ENCODE measurements around the gene GPR39.

GPR39 gene

DNA sequence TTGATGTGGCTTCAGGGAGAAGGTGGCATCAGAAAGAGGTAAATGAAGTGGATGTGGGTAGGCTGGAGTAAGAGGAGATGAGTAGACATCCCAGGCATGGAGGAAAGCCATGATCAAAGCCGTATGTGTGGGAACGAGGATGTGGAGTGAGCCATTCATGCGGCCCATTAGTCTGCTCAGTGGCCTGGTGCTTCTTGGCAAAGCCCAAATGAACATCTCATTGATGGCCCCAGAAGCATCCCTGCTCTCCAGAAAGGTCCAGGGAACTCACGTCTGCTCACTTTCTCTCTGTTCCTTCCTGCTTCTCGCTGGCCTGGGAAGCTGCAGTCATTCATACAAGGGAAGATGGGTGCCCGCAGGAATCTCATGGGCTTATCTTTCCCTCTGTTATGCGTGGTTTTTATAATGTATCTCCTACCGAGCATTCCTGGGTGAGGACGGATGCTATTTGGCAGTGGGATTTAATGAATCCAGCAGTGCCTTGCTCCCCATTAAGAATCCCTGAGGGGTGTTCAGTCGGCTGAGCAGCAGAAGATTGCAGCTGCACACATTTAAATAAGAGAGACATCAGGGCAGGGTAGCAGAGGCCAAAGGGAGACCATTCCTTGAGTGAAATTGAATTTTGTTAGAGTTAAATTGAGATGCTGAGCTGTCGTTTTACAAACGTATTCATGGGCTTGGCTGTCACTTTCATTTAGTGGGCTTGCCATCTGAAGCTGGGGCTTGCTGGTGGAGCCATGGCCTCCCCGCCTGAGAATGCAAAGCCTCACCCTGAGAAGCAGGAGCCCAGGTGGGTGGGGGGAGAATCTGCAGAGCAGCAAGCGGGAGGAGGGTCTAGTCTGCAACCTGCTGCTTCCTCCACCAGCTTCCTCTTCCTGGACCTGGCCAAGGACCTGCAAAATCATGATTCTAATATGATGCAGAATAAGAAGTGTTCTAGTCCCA is 188.9 kb downstream of the GPR39 start:
- no peak for DNase-seq (ENCODE audit: low spot score)

DNA sequence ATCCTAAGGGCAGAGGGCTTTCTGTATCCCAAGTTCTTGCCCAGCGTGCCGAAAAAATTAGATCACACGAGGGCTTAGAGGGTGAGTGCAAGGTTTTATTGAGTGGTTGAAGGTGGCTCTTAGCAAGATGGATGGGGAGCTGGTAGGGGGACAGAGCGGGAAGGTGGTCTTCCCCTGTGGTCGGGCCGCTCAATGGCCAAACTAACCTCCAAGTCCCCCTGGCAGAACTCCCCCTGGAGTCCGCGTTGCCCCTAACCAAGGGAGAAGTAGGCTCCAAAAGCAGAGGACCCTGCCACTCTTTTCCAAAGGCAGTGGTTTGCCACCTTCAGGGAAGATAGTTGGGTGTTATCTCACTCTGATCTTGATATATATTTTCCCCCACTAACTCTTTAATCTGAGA is 190.0 kb downstream of the GPR39 start:
- DNase-seq (ENCODE audit: low spot score): no peak

DNA sequence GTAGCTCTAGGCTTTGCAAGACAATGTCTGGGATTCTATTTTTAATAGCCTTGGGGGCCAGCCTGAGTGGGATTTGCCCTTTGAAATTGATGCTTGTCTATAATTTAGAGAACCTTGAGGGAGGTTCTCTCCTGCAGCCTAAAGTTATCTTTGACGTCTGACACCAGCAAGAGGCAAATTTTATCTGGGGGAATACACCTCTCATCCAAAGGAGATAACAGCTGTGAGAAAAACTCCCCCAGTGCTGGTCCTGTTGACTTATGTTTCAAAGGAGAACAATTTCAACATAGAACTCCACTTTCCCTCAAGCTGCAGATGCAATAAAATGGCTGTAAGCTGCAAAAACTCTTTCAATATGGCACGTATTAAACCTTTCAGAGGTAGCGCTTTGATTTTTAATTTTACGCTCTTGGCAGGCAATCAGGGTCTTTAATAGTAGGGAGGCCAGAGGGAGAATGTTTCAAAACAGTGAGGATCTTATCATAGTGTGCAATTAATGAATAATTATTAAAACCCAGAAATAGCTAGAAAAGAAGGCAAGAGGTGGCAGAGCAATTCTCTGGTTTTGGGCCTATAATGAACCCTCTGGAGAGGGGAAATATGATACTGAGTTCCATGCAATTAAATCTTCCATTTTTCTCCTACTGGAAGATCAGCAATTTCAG is 191.0 kb downstream of the GPR39 start:
- DNase-seq (ENCODE audit: low spot score): no peak

DNA sequence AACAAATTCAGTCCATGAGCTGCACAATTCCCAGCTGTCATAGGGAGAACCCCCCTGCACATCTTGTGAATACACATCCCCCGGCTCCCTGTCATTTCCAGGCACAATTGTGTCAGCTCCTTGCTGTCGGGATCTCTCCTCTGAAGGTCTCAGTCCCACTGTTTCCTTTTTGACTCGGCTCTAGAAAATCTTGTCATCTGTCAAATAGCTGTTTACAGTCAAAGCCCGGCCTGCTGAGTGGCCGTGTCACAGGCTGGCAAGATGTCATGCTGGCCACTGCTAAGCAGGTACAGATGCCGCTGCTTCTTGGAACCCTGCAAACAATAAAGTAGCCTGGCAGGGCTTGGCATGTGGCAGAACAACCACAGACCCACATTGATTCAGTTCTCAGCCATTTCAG is 191.7 kb downstream of the GPR39 start:
- DNase-seq (ENCODE audit: low spot score): no peak

- no peak for DNase-seq (ENCODE audit: low spot score)
These were observed 192.7 kb downstream of the GPR39 start for GRCh38 chr2:132609101-132609890.

- DNase-seq (ENCODE audit: low spot score): no peak
These were observed 195.1 kb downstream of the GPR39 start for GRCh38 chr2:132611719-132612118.

DNA sequence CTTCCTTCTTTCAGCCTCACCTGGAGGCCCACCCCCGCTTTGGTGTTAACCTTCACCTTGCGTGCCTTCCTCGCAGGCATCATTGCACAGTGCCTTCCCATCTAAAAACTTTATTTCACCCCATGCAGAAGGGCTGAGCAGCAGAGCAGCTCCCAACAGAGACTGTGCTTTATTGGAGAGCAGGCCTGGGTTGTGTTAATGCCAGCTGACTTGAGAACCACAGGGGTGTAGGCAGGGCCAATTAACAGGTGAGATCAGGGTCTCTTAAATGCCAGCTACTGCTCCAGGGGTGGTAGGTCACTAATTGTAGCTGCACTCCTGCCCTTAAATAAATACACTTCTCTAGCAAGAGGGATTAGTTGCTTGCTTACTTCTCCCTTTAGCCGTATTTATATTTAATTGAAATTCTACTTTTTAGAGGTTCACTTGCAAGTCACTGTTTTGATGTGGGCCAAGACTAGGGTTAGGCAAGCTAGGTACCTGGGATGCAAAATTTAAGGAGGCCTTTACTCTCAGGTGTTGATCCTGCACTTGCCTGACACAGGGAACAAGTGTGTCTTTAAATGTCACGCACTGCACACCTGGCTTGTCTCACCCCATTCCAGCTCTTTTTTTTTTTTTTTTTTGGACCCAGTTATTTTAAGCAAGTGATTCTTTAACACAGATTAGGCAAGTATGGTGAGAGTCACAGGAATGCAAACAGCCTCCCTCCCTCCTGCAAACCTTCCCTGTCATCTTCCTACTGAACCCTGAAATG is 198.9 kb downstream of the GPR39 start:
- no peak for DNase-seq (ENCODE audit: low spot score)

DNA sequence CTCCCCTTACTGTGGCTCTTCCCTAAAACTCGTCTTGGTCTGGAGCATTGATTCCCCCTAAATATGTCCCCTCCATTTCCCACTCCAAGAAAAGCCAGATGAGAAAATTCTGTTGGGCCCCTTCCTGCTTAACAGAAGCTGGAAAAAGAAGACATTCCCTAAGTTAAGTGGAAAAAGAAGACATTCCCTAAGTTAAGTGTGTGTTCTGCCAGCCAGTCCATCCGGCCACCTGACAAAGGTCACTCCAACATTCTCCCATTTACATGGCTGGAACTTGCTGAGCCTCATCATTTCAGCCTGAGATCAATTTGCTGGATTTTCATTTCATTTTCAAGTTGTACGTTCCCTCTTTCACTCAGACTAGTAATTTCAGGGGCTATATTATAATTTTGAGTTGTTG is 201.4 kb downstream of the GPR39 start:
- DNase-seq (ENCODE audit: low spot score): no peak

DNA sequence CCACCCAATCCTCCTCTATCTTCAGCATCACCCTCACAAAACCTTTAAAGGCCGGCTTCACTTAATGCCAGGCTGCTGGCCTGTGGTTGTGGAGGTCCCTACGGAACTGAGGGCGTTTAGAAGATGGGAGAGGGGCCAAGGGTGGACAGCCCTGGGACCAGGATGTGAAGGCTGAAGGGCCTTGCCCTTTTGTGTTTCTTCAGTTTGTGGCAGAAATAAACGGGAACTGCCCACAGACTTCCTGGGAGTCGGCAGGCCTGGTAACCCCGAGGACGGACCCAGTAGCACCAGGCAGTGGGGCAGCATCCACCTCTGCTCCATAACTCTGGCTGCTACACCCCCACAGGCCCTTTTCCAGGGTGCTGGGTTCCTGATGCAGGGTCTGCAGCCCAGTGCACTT is 202.1 kb downstream of the GPR39 start:
- DNase-seq (ENCODE audit: low spot score): no peak

GRCh38 chr2:132620115-132620514 is 203.5 kb downstream of the GPR39 start:
- DNase-seq (ENCODE audit: low spot score): no peak

GRCh38 chr2:132621131-132621875 is 204.7 kb downstream of the GPR39 start:
- DNase-seq (ENCODE audit: low spot score): no peak

GRCh38 chr2:132623096-132623839 is 206.7 kb downstream of the GPR39 start:
- DNase-seq (ENCODE audit: low spot score): no peak

GRCh38 chr2:132627536-132627935 is 210.9 kb downstream of the GPR39 start:
- no peak for DNase-seq (ENCODE audit: low spot score)

DNA sequence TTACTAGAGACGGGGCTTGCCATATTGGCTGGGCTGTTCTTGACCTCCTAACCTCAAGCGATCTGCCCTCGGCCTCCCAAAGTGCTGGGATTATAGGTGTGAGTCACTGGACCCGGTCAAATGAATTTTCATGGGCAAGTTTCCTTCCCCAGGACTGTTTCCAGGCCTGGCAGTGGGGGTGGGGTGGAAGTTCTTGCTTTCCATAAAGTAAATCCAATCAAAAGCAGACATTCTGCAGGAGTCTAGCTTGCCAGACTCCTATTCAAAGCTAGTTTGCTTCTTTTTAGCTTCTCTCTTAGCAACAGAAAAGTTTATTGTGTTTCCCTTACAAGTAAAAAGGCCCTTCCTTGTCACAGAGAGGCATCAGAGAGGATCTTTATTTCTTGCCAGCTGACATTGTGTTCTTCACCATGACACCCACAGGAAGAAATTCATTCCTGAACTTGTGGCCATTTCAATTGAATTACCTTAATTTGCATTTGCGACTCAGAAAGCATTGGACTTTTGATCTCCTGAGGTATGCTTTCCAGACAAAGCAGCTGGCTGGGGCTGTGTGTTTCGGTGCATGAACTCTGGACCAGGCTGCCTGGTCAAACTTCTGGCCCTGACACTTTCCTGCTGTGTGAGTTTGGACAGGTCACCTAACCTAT is 215.5 kb downstream of the GPR39 start:
- no peak for DNase-seq (ENCODE audit: low spot score)

DNA sequence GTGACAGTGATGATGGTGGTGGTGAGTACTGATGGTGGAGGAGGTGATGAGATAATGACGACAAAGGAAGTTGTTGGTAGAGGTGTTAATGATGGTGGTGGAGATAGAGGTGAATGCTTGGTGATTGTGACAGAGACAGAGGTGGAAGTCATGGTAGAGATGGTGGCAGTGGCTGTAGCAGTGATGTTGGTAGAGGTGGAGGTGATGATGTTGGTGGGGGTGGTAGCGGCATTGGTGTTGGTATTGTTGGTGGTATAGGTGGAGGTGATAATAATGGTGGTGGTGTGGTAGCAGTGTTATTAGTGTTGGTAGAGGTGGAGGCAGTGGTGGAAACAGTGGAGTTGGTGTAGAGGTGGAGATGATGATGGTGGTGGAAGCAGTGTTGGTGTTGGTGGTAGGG is 217.0 kb downstream of the GPR39 start:
- no peak for DNase-seq (ENCODE audit: low spot score)

DNA sequence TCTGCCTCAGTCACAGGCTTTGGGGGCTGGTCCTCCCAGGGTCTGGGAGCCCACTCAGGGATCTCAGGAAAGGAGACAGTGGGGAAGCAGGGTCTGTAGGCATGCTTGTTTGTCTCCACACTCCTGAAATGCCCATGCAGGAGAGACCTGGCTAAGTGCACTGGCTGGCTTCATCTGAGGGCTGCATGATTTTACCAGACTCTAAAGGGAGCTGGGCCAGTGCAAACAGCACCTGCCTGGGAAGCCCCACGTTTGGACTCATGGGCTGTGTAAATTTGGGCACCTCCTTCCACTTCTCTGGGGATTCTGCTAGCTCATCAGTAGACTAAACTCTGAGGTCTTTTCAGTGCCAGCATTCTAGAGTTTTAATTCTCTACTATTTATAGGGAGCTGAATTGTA is 219.7 kb downstream of the GPR39 start:
- DNase-seq (ENCODE audit: low spot score): no peak

DNA sequence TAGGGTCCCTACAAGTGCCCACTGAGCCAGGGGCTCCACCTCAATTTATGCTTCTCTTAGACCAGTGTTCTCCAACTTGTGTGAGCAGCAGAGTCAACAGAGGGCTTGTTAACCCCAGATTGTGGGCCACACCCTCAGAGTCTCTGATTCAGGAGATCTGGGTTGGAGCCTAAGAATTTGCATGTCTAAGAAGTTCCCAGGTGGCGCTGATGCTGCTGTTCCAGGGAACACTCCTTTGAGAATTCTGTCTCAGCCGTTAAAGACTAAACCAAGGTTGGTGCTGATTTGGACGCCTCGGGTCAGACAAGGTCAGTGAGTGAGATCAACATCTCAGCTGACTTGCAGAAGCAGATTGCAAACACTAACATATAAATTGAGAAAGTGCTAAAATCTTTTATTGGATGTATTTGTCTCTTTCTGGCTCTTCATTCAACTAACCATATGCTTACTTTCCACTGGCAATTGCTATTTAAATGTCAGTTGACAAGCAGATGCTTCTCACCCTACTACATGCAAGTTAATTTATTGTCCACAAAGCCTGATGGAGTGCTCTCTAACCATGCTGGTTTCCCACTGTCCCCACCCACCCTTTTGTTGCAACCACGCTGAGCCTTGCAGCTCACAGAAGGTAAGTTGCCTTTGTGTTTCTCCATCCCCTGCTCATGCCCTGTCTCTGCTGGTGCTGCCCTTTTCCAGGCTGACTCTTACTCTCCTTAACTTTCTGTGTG is 221.9 kb downstream of the GPR39 start:
- no peak for DNase-seq (ENCODE audit: low spot score)

- no peak for DNase-seq (ENCODE audit: low spot score)
These were observed 223.5 kb downstream of the GPR39 start for GRCh38 chr2:132640116-132640515.

GRCh38 chr2:132641819-132642218 is 225.2 kb downstream of the GPR39 start:
- DNase-seq (ENCODE audit: low spot score): no peak

Data from activated CD4-positive, alpha-beta T cell treated with anti-CD3 and anti-CD28 coated beads, Interleukin-2, Interleukin-4, amounts not matched to agents 100 ng/mL and 50 ng/mL, durations not matched to agents 16 hours and 8 hours (primary cell).